HCT116 (cell line): ENCODE results near the gene DENR. TPM values are rescaled to one million over a fixed set of nuclear protein-coding genes. Genes with fewer than 3 reads are reported as not detected.

Experiments used
- ATAC-seq: fragments of 200-7000 bp; cut with Tn5 transposase; 2 replicates; pipeline ENCODE4 v1.9.1; 2020; ENCODE audit warnings: mild to moderate bottlenecking, moderate library complexity
- BruUV-seq: library from RNA; stranded (reverse); fragments of 400-500 nt; replicated peaks from 2 replicates; lab custom pipeline; 2021; lab: Mats Ljungman, UMichigan
- CTCF ChIA-PET: fragments of 300-600 bp; sonication (Branson Sonifier 250); formaldehyde crosslinking; loops from one replicate; lab custom pipeline; 2021; ENCODE audit warnings: antibody characterized with exemption; lab: Charles Lee
- POLR2A ChIA-PET: fragments of 300-600, 350-600 bp; sonication (Branson Sonifier 250); formaldehyde crosslinking; loops from one replicate; lab custom pipeline; 2021; ENCODE audit warnings: antibody characterized with exemption; lab: Charles Lee
- RAD21 ChIA-PET, 2 experiments: fragments of 300-600 bp; sonication (Branson Sonifier 250); formaldehyde crosslinking; loops; one replicate each; lab custom pipeline; 2023; ENCODE audit warnings: low total read pairs in 2 of 2; ENCODE audit not compliant: uncharacterized antibody in 2 of 2, unreplicated experiment in 2 of 2, low non-redundant PET in 1 of 2; lab: Charles Lee
- DNase-seq: peaks from one replicate; pipeline ENCODE4 v3.0.0-alpha.2; 2010; ENCODE audit warnings: low read depth, low spot score
- H2AFZ ChIP-seq: fragments of 200-600 bp; shearing (Covaris generic), sonication (generic); 2 replicates; pipeline ENCODE4 v1.6.1; 2017; ENCODE audit warnings: low read depth, mixed run types, mixed read lengths, antibody characterized with exemption, low read length; ENCODE audit not compliant: poor library complexity, severe bottlenecking
- H3K27ac ChIP-seq: 2 replicates; pipeline ENCODE4 v1.5.1; 2012; ENCODE audit warnings: low read depth, low read length
- H3K27me3 ChIP-seq: fragments of 200-600 bp; sonication (generic); 2 replicates; pipeline ENCODE4 v1.6.1; 2016; ENCODE audit warnings: mixed run types, low read length, mixed read lengths; ENCODE audit not compliant: insufficient read depth
- H3K36me3 ChIP-seq, 2 experiments: fragments of 200-500 bp in 1 of 2; fragments of 200-600 bp in 1 of 2; sonication (Bioruptor generic) in 1 of 2; sonication (generic) in 1 of 2; 2 replicates each; pipeline versions ENCODE4 v1.5.1 to v1.6.1; 2014 to 2016; ENCODE audit warnings: low read length in 2 of 2, inconsistent platforms in 1 of 2, mixed read lengths in 1 of 2, mixed run types in 1 of 2; ENCODE audit not compliant: insufficient read depth in 2 of 2, control insufficient read depth in 1 of 2
- H3K4me1 ChIP-seq, 2 experiments: fragments of 200-600 bp in 1 of 2; sonication (generic) in 1 of 2; 2 replicates each; pipeline versions ENCODE4 v1.5.1 to v1.6.1; 2012 to 2017; ENCODE audit warnings: low read length in 2 of 2, inconsistent platforms in 1 of 2, mild to moderate bottlenecking in 1 of 2, mixed read lengths in 1 of 2, mixed run types in 1 of 2, moderate library complexity in 1 of 2; ENCODE audit not compliant: insufficient read depth in 2 of 2, control insufficient read depth in 1 of 2
- H3K4me2 ChIP-seq: fragments of 200-600 bp; sonication (generic); 2 replicates; pipeline ENCODE4 v1.6.1; 2017; ENCODE audit warnings: mixed run types, low read length, mixed read lengths
- H3K4me3 ChIP-seq, 2 experiments: fragments of 200-600 bp in 1 of 2; sonication (generic) in 1 of 2; replicated peaks in 1 of 2; 2 replicates each; pipeline ENCODE4 v1.5.1; 2011 to 2016; ENCODE audit warnings: low read length in 2 of 2, control low read depth in 1 of 2, low read depth in 1 of 2, mild to moderate bottlenecking in 1 of 2, mixed read lengths in 1 of 2, mixed run types in 1 of 2
- H3K79me2 ChIP-seq: fragments of 200-600 bp; sonication (generic); 2 replicates; pipeline ENCODE4 v1.6.1; 2017; ENCODE audit warnings: mild to moderate bottlenecking, mixed run types, low read length, moderate library complexity, mixed read lengths; ENCODE audit not compliant: insufficient read depth
- H3K9ac ChIP-seq: fragments of 200-600 bp; sonication (generic); 2 replicates; pipeline ENCODE4 v1.6.1; 2016; ENCODE audit warnings: low read length, mixed read lengths
- H3K9me2 ChIP-seq: fragments of 200-600 bp; sonication (generic), shearing (Covaris generic); 2 replicates; pipeline ENCODE4 v1.6.1; 2017; ENCODE audit warnings: mixed run types, mild to moderate bottlenecking, moderate library complexity; ENCODE audit not compliant: insufficient read depth
- H3K9me3 ChIP-seq, 2 experiments: fragments of 200-500 bp in 1 of 2; fragments of 200-600 bp in 1 of 2; sonication (Bioruptor generic) in 1 of 2; sonication (generic) in 1 of 2; 2 replicates each; pipeline ENCODE4 v1.6.1; 2014 to 2017; ENCODE audit warnings: low read length in 2 of 2, mixed read lengths in 2 of 2, inconsistent platforms in 1 of 2, low read depth in 1 of 2, mild to moderate bottlenecking in 1 of 2, mixed run types in 1 of 2, moderate library complexity in 1 of 2; ENCODE audit not compliant: control insufficient read depth in 1 of 2, insufficient read depth in 1 of 2
- H4K20me1 ChIP-seq: fragments of 200-600 bp; sonication (generic), shearing (Covaris generic); 2 replicates; pipeline ENCODE4 v1.6.1; 2017; ENCODE audit warnings: mixed run types, mild to moderate bottlenecking, moderate library complexity; ENCODE audit not compliant: insufficient read depth
- ATF3 ChIP-seq: IDR thresholded peaks from 2 replicates; pipeline ENCODE4 v1.6.1; 2012
- CBX3 ChIP-seq: IDR thresholded peaks from 2 replicates; pipeline ENCODE4 v1.6.1; 2012; ENCODE audit warnings: low read depth
- CEBPB ChIP-seq: IDR thresholded peaks from 2 replicates; pipeline ENCODE4 v1.6.1; 2012; ENCODE audit warnings: low read depth
- CTCF ChIP-seq, 3 experiments: fragments of 200-600 bp in 1 of 3; sonication (generic) in 1 of 3; IDR thresholded peaks in 2 of 3; conservative IDR thresholded peaks in 1 of 3; 2 replicates each; pipeline ENCODE4 v1.5.1; 2012 to 2017; ENCODE audit warnings: low read depth in 2 of 3, low read length in 2 of 3, antibody characterized with exemption in 1 of 3, borderline replicate concordance in 1 of 3, control low read depth in 1 of 3, mild to moderate bottlenecking in 1 of 3, mixed read lengths in 1 of 3, mixed run types in 1 of 3, moderate library complexity in 1 of 3; ENCODE audit not compliant: insufficient read depth in 1 of 3
- EGR1 ChIP-seq: IDR thresholded peaks from 2 replicates; pipeline ENCODE4 v1.6.1; 2012; ENCODE audit warnings: low read depth
- ELF1 ChIP-seq: IDR thresholded peaks from 2 replicates; pipeline ENCODE4 v1.6.1; 2012; ENCODE audit warnings: low read depth, borderline replicate concordance
- MAX ChIP-seq: IDR thresholded peaks from 2 replicates; pipeline ENCODE4 v1.6.1; 2012
- POLR2A ChIP-seq: IDR thresholded peaks from 2 replicates; pipeline ENCODE4 v1.7.0; 2011; ENCODE audit warnings: borderline replicate concordance; ENCODE audit not compliant: insufficient read depth, insufficient read length; ENCODE audit errors: extremely low read depth
- POLR2AphosphoS5 ChIP-seq: IDR thresholded peaks from 2 replicates; pipeline ENCODE4 v1.6.1; 2011; ENCODE audit warnings: mild to moderate bottlenecking, low read depth, low read length, moderate library complexity
- REST ChIP-seq: IDR thresholded peaks from 2 replicates; pipeline ENCODE4 v1.6.1; 2012; ENCODE audit warnings: low read depth
- SP1 ChIP-seq: IDR thresholded peaks from 2 replicates; pipeline ENCODE4 v1.6.1; 2012; ENCODE audit warnings: low read depth
- SRF ChIP-seq: IDR thresholded peaks from 2 replicates; pipeline ENCODE4 v1.6.1; 2012; ENCODE audit warnings: low read depth
- YY1 ChIP-seq: IDR thresholded peaks from 2 replicates; pipeline ENCODE4 v1.6.1; 2011; ENCODE audit warnings: low read length, low read depth, moderate library complexity, mild to moderate bottlenecking; ENCODE audit not compliant: insufficient replicate concordance; ENCODE audit errors: extremely low read depth
- ZFX ChIP-seq: fragments of 450-650 bp; IDR thresholded peaks from 2 replicates; pipeline ENCODE4 v1.6.1; 2017
- ZNF274 ChIP-seq: fragments of 200-500 bp; sonication (Bioruptor generic); IDR thresholded peaks from 2 replicates; pipeline ENCODE4 v1.6.1; 2014; ENCODE audit warnings: mild to moderate bottlenecking, low read depth, low read length, inconsistent platforms
- intact Hi-C: fragments of 100-400 bp; cut with micrococcal nuclease; formaldehyde crosslinking; loops from 2 replicates; pipeline ENCODE4 v1.10.0; 2022
- total RNA-seq: library from RNA; stranded (reverse); gene quantifications from one replicate; pipeline ENCODE4 v1.2.1, GENCODE V29; 2021; ENCODE audit not compliant: unreplicated experiment

DENR gene
- total RNA-seq, 1 experiment from 2014 or later, result 59.1 TPM

GRCh38 chr12:122789637-122790036 is 37.0 kb downstream of the DENR start:
- H3K4me2 ChIP-seq, result no peak overlapping the region
- H3K4me1 ChIP-seq, result peaks cover 0 to 6% of the 10 kb centered on the region in 2 experiments; a peak in 1 of 4 replicates
- no TSS peak for BruUV-seq
- CTCF ChIA-PET, result no interaction called here
- no peaks in the 10 kb centered on the region for H3K27me3 ChIP-seq
- H4K20me1 ChIP-seq, result no peaks in the 10 kb centered on the region
- no peak overlapping the region for H2AFZ ChIP-seq
- no peaks in the 10 kb centered on the region for H3K79me2 ChIP-seq
- no peak for ATAC-seq
- POLR2A ChIA-PET, result no interaction called here
- RAD21 ChIA-PET, result no interaction called here
- no peak overlapping the region for H3K4me3 ChIP-seq
- no peaks in the 10 kb centered on the region for H3K9me3 ChIP-seq
- DNase-seq, result no peak
- no peaks in the 10 kb centered on the region for H3K9me2 ChIP-seq
- no peak overlapping the region for H3K9ac ChIP-seq
- no peaks in the 10 kb centered on the region for H3K36me3 ChIP-seq
- no peak overlapping the region for H3K27ac ChIP-seq
- TF ChIP-seq YY1, result no peak
- TF ChIP-seq ZFX, result no peak
- TF ChIP-seq ZNF274, result no peak
- TF ChIP-seq POLR2A, result no peak
- TF ChIP-seq REST, result no peak
- TF ChIP-seq MAX, result no peak
- no peak for TF ChIP-seq CEBPB
- TF ChIP-seq CBX3, result no peak
- no peak for TF ChIP-seq SRF
- TF ChIP-seq CTCF (IDR thresholded peaks at IDR 0.05 in 2 of 3, conservative IDR thresholded peaks at IDR 0.05 in 1 of 3; ENCODE audit: borderline replicate concordance in 1 of 3, insufficient read depth in 1 of 3, low read depth in 2 of 3, low read length in 2 of 3), result no peak
- no peak for TF ChIP-seq EGR1
- TF ChIP-seq ATF3, result no peak
- no peak for TF ChIP-seq ELF1
- no peak for TF ChIP-seq POLR2AphosphoS5
- TF ChIP-seq SP1, result no peak
- intact Hi-C loops, result loop anchor here (5.0 kb wide), 1 partner anchor 73 kb away; no protein-coding TSS in a partner anchor
